SJSA1 (cell line): ENCODE results near the gene POR. TPM values are rescaled to one million over a fixed set of nuclear protein-coding genes. Genes with fewer than 3 reads are reported as not detected.

Experiments
- DNase-seq, 2 experiments: peaks; one replicate each; pipeline ENCODE4 v3.0.0-alpha.2; 2015 to 2020; ENCODE audit warnings: low spot score in 2 of 2, low read depth in 1 of 2
- H3K27ac ChIP-seq: fragments of 250-450 bp; sonication (Bioruptor Pico); 2 replicates; pipeline ENCODE4 v1.5.1; 2020; ENCODE audit warnings: mild to moderate bottlenecking, moderate library complexity
- H3K27me3 ChIP-seq: fragments of 250-450 bp; sonication (Bioruptor Pico); replicated peaks from 2 replicates; pipeline ENCODE4 v1.5.1; 2020; ENCODE audit warnings: mild to moderate bottlenecking, moderate library complexity
- H3K36me3 ChIP-seq: fragments of 250-450 bp; sonication (Bioruptor Pico); 2 replicates; pipeline ENCODE4 v1.5.1; 2020; ENCODE audit warnings: mild to moderate bottlenecking
- H3K4me1 ChIP-seq: fragments of 250-450 bp; sonication (Bioruptor Pico); replicated peaks from 2 replicates; pipeline ENCODE4 v1.6.1; 2021; ENCODE audit warnings: mild to moderate bottlenecking
- H3K4me3 ChIP-seq: fragments of 250-450 bp; sonication (Bioruptor Pico); 2 replicates; pipeline ENCODE4 v1.5.1; 2020; ENCODE audit warnings: mild to moderate bottlenecking
- H3K9me3 ChIP-seq: fragments of 250-450 bp; sonication (Bioruptor Pico); replicated peaks from 2 replicates; pipeline ENCODE4 v1.5.1; 2020; ENCODE audit warnings: mild to moderate bottlenecking
- total RNA-seq: library from RNA; depleted of rRNA; stranded (reverse); fragments of >200 nt; shearing (Covaris generic); gene quantifications from 2 replicates; pipeline ENCODE4 v1.2.3, GENCODE V29; 2014

The POR gene
- total RNA-seq, 1 experiment from 2014 or later: 115 TPM

DNA sequence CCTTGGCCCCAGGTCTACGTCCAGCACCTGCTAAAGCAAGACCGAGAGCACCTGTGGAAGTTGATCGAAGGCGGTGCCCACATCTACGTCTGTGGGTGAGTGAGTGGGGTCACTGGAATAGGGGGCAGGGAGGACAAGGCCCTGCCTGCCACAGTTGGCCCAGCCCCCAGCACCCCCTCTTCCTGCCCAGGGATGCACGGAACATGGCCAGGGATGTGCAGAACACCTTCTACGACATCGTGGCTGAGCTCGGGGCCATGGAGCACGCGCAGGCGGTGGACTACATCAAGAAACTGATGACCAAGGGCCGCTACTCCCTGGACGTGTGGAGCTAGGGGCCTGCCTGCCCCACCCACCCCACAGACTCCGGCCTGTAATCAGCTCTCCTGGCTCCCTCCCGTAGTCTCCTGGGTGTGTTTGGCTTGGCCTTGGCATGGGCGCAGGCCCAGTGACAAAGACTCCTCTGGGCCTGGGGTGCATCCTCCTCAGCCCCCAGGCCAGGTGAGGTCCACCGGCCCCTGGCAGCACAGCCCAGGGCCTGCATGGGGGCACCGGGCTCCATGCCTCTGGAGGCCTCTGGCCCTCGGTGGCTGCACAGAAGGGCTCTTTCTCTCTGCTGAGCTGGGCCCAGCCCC, 71.3 kb downstream of the POR start:
- no peak overlapping the region for H3K27ac ChIP-seq
- H3K27me3 ChIP-seq: no peaks in the 10 kb centered on the region
- H3K4me3 ChIP-seq: no peak overlapping the region
- DNase-seq: no peak
- peaks cover 3% of the 10 kb centered on the region; the same call in 1 of the 2 replicates for H3K4me1 ChIP-seq
- no peaks in the 10 kb centered on the region for H3K9me3 ChIP-seq
- H3K36me3 ChIP-seq: peaks cover 70% of the 10 kb centered on the region

DNA sequence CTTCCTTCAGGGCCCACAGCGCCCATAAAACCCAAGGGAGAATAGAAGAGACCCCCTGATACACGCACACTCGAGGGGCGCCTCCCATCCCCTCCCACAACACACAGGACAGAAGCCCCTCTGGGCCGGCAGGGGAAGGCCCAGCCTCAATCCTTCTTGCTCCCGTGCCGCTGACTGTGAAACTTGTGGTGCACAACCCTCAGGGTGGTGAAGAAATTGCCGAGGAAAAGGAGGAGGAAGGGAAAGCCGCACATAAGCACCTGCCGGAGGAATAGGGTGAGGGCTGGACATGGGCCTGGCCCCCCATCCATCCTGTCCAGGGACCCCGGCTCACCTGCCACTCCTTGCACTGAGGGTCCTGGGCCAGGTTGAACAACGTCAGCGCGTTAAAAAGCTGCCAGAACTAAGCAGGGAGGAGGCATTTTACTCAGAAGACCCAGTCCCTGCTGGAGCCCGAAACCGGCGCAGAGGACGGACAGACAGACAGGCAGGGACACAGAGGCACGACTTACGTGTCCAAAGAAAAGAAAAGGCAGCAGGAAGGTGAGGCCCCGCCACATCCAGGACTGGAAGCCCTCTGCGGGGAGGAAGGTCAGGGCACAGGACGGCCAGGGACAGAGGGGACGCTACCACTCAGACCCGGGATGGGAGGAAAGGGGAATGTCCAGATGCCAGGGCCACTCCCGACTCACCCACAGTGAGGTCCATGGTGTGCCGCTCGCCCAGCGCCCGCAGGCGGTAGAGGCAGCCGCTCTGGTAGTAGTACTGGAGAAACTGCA, 72.3 kb downstream of the POR start:
- H3K4me1 ChIP-seq: peaks cover 3% of the 10 kb centered on the region; the same call in 1 of the 2 replicates
- no peaks in the 10 kb centered on the region for H3K27me3 ChIP-seq
- no peak for DNase-seq
- peaks cover 69% of the 10 kb centered on the region for H3K36me3 ChIP-seq
- no peaks in the 10 kb centered on the region for H3K9me3 ChIP-seq
- H3K27ac ChIP-seq: no peak overlapping the region
- H3K4me3 ChIP-seq: no peak overlapping the region

DNA sequence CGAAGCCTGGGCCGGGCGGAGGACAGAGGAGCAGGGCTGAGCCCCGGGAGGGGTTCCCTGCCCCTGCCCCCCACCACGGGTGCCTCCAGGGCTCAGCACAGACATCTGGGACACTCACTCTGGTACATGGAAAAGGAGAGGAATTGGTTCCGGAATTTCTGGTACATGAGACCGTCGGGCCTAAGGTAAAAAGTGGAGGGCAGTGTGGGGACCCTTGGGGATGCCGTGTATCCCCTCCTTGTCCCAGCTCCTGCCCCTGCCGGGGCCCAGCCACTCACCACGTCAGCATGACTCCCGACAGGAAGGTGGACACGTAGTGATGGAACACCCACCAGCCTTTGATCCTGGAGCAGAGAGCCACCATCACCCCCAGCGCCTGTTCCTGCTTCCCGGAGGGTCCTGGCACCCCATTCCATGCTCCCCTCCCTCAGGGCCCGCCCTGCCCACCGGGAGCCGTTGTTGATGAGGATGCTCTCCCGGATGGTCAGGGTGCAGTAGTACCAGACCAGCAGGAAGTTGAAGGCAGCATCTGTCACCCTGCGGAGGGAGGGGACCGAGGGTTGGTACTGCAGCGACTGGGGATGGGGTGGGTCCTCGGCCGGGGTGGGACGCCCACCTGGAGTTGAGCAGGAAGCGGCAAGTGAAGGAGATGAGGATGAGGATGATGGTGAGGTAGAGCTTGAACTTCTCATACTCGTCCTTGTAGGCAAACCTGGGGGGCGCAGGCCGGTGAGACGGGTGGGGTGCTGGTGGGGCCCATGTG, 73.0 kb downstream of the POR start:
- no peak overlapping the region for H3K27ac ChIP-seq
- H3K4me3 ChIP-seq: no peak overlapping the region
- no peaks in the 10 kb centered on the region for H3K27me3 ChIP-seq
- no peak for DNase-seq
- H3K36me3 ChIP-seq: peaks cover 68% of the 10 kb centered on the region
- peaks cover 2% of the 10 kb centered on the region for H3K4me1 ChIP-seq
- no peaks in the 10 kb centered on the region for H3K9me3 ChIP-seq

DNA sequence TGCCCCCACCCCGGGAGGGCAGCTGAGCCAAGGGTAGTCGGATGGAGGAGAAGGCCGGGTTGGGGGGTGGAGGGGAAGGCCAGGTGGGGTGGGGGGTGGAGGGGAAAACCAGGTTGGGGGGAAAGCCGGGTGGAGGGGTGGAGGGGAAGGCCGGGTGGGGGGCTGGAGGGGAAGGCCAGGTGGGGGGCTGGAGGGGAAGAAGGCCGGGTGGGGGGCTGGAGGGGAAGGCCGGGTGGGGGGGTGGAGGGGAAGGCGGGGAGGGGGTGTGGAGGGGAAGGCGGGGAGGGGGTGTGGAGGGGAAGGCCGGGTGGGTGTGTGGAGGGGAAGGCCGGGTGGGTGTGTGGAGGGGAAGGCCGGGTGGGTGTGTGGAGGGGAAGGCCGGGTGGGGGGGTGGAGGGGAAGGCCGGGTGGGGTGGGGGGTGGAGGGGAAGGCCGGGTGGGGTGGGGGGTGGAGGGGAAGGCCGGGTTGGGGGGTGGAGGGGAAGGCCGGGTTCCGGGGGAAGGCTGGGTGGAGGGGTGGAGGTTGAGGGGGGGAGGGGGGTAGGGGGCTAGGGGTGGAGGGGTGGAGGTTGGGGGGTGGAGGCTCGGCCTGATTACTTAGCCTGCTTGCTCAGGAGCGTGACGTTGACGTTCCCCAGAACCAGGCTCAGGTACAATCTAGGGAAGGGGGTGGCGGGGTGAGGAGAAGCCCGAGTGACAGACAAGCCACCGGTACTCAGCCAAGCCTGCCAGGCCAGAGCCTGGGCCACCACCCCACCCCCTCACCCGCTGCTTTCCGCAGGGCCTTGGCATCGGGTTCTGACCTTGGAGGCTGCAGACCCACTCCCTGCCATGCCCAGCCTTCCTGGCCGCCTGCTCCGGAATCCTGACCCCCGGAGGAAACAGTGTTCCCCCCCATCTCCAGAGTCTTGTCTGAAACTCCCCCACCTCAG, 73.9 kb downstream of the POR start:
- Histone ChIP-seq H3K27me3 (no peaks in the 10 kb centered on the region), H3K27ac (no peak overlapping the region), H3K4me1 (peaks cover 9% of the 10 kb centered on the region), H3K36me3 (peaks cover 65% of the 10 kb centered on the region), H3K4me3 (no peak overlapping the region), H3K9me3 (no peaks in the 10 kb centered on the region)
- no peak for DNase-seq

- DNase-seq: no peak
- H3K4me1 ChIP-seq: peaks cover 11% of the 10 kb centered on the region
- no peaks in the 10 kb centered on the region for H3K27me3 ChIP-seq
- no peaks in the 10 kb centered on the region for H3K9me3 ChIP-seq
- H3K27ac ChIP-seq: no peak overlapping the region
- H3K4me3 ChIP-seq: no peak overlapping the region
- H3K36me3 ChIP-seq: peaks cover 61% of the 10 kb centered on the region
Observed at GRCh38 chr7:75989500-75990388, 74.8 kb downstream of the POR start.

DNA sequence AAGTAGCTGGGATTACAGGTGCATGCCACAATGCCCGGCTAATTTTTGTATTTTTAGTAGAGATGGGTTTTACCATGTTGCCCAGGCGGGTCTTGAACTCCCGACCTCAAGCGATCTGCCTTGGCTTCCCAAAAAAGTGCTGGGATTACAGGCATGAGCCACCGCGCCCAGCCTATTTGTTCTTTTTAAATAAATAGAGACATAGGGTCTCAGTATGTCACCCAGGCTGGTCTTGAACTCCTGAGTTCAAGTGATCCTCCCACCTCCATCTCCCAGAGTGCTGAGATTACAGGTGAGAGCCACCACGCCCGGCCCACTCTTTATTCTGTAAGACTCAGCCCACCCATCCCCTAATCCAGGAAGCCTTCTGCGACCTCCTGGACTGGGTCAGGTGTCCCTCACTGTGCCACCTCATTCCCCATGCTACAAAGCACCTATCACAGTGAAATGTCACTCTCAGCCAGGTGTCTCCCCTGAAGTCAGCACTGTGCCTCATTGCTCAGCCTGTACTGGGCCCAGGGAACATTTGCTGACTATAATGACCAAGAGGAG, 76.7 kb downstream of the POR start:
- Histone ChIP-seq H3K27ac (no peak overlapping the region), H3K4me1 (peaks cover 14% of the 10 kb centered on the region), H3K4me3 (no peak overlapping the region), H3K9me3 (no peaks in the 10 kb centered on the region), H3K36me3 (peaks cover 58% of the 10 kb centered on the region), H3K27me3 (no peaks in the 10 kb centered on the region)
- no peak for DNase-seq

DNA sequence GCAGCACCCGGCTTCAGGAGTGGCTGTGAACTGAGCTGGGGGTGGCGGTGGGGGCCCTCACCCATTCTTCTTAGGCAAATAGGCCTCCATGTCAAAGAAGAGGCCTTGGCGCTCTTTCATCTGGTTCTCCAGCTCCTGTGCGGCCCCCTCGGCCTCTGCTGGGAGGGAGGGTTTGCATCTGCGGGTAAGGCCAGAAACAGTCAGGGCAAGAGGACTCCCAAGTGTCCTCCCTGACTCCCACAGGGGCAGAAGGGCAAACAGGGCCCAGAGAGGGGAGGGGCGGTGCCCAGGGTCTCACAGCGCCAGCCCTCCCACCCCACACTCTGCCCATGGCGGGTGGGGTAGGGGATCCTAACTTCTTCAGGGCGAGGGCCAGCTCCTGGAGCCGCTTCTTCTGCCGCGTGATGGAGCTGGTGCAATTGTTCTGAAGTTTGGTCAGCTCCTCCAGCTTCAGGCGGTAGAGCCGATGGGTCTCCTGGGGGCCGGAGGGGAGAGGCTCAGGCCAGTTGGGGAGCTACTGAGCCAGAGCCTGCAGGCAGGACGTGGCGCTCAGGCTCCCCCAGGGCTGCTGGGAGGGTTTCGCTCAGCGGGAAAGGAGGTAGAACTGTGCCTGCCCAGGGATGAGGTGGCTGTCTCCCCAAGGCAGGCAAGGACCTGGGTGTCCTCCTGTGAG, 77.3 kb downstream of the POR start:
- DNase-seq: no peak
- peaks cover 56% of the 10 kb centered on the region for H3K36me3 ChIP-seq
- H3K4me1 ChIP-seq: peaks cover 14% of the 10 kb centered on the region

DNA sequence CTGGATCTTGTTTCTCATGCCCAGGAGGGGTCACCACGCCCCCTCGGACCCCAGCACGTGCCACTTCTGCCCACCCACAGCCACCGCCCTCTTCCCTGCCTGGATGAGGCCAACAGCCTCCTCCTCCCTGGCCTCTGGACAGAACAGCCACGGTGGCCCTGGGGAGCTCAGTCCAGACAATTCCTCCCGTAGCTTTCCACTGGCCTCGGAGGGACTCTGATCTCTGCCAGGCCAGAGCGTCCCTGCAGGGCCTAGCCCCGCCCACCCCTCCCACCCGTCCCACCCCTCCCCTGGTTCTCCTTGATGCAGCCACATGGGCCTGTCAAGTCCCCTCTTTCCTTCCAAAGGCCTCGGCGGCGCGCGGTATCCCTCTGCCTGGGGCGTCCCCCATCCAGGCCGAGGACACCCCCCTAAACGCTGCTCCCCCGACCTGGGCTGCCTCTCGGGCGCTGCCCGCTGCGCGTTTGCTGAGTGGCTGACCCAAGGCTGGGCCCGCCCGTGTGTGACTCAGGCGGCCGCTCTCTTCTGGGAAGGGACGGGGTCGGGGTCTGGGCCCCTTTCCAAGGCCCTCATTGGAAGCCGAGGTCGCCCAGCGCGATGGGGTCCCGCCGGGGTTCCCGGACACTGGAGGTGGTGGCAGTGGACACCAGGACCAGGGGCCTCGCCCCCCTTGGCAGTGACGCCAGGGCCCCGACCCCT, 78.9 kb downstream of the POR start:
- Histone ChIP-seq H3K36me3 (peaks cover 53% of the 10 kb centered on the region), H3K27ac (peak overlapping the region; percentile 31; the same call in 1 of the 2 replicates), H3K9me3 (no peaks in the 10 kb centered on the region), H3K27me3 (no peaks in the 10 kb centered on the region), H3K4me1 (peaks cover 14% of the 10 kb centered on the region), H3K4me3 (peak overlapping the region; percentile 63)
- DNase-seq: peak; percentile 66 to 74

More for the DNA sequence above, 77.3 kb downstream of the POR start:
- Histone ChIP-seq H3K27me3 (no peaks in the 10 kb centered on the region), H3K9me3 (no peaks in the 10 kb centered on the region), H3K27ac (no peak overlapping the region), H3K4me3 (no peak overlapping the region)

DNA sequence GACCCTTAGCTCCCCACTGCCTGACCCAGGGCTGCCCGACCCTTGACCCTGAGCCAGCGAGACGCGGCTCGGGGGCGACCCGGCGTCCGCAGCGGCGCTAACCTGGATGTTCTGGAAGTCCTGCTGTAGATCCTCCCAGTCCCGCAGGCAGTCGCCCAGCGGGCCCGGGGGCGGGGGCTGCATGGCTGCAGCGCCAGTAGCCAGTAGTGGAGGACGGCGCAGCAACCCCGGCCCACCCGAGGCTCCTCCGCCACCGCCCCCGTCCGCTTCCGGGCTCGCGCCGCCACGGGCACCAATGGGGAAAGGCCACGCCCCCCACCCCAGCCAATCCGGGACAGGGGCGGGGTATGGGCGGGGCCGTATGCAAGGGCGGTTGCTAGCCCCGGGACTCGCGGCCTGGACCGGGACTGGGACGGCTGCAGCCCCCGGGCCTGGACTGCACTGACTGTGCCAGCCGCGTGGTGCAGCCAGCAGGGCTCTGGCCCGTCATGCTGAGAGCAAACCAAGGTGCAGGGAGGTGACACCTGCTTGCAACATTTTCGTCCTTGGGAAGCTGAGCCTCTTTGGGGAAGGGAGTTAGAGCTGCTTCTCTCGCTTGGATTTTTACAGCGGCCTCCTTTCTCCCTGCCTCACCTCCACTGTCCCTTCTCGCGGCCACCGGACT, 79.6 kb downstream of the POR start, which contains the start of gene TMEM120A:
TSS of gene TMEM120A (minus strand) at position 208 of the 664 bp plus-strand sequence. CDS start at position 183, 25 bp downstream.
- H3K36me3 ChIP-seq: peaks cover 57% of the 10 kb centered on the region
- peaks cover 14% of the 10 kb centered on the region for H3K4me1 ChIP-seq
- H3K27me3 ChIP-seq: no peaks in the 10 kb centered on the region
- DNase-seq: peak; percentile 91 to 97
- peak within 1 kb of the TSS; percentile 63 for H3K4me3 ChIP-seq
- peak within 1 kb of the TSS; percentile 31; the same call in 1 of the 2 replicates for H3K27ac ChIP-seq
- no peaks in the 10 kb centered on the region for H3K9me3 ChIP-seq

- no peak for DNase-seq
- H3K36me3 ChIP-seq: peaks cover 57% of the 10 kb centered on the region
- no peak overlapping the region for H3K27ac ChIP-seq
- no peaks in the 10 kb centered on the region for H3K9me3 ChIP-seq
- peak overlapping the region; percentile 63 for H3K4me3 ChIP-seq
- H3K27me3 ChIP-seq: no peaks in the 10 kb centered on the region
- H3K4me1 ChIP-seq: peaks cover 14% of the 10 kb centered on the region
Observed at GRCh38 chr7:75995052-75995471, 80.1 kb downstream of the POR start.

- H3K4me3 ChIP-seq: no peak overlapping the region
- no peaks in the 10 kb centered on the region for H3K27me3 ChIP-seq
- H3K9me3 ChIP-seq: no peaks in the 10 kb centered on the region
- no peak for DNase-seq
- H3K36me3 ChIP-seq: peaks cover 65% of the 10 kb centered on the region
- no peak overlapping the region for H3K27ac ChIP-seq
- H3K4me1 ChIP-seq: peaks cover 14% of the 10 kb centered on the region
Observed at GRCh38 chr7:75995996-75996395, 81.0 kb downstream of the POR start.
